HCT116 (cell line): Measurements from ENCODE around the gene TMEM132C. TPM values are rescaled to one million over a fixed set of nuclear protein-coding genes. Genes with fewer than 3 reads are reported as not detected.

Experiments used
- ATAC-seq: fragments of 200-7000 bp; cut with Tn5 transposase; 2 replicates; pipeline ENCODE4 v1.9.1; 2020; ENCODE audit warnings: mild to moderate bottlenecking, moderate library complexity
- BruUV-seq: library from RNA; stranded (reverse); fragments of 400-500 nt; replicated peaks from 2 replicates; lab custom pipeline; 2021; lab: Mats Ljungman, UMichigan
- CTCF ChIA-PET: fragments of 300-600 bp; sonication (Branson Sonifier 250); formaldehyde crosslinking; loops from one replicate; lab custom pipeline; 2021; ENCODE audit warnings: antibody characterized with exemption; lab: Charles Lee
- POLR2A ChIA-PET: fragments of 300-600, 350-600 bp; sonication (Branson Sonifier 250); formaldehyde crosslinking; loops from one replicate; lab custom pipeline; 2021; ENCODE audit warnings: antibody characterized with exemption; lab: Charles Lee
- RAD21 ChIA-PET, 2 experiments: fragments of 300-600 bp; sonication (Branson Sonifier 250); formaldehyde crosslinking; loops; one replicate each; lab custom pipeline; 2023; ENCODE audit warnings: low total read pairs in 2 of 2; ENCODE audit not compliant: uncharacterized antibody in 2 of 2, unreplicated experiment in 2 of 2, low non-redundant PET in 1 of 2; lab: Charles Lee
- DNase-seq: peaks from one replicate; pipeline ENCODE4 v3.0.0-alpha.2; 2010; ENCODE audit warnings: low read depth, low spot score
- H2AFZ ChIP-seq: fragments of 200-600 bp; shearing (Covaris generic), sonication (generic); 2 replicates; pipeline ENCODE4 v1.6.1; 2017; ENCODE audit warnings: low read depth, mixed run types, mixed read lengths, antibody characterized with exemption, low read length; ENCODE audit not compliant: poor library complexity, severe bottlenecking
- H3K27ac ChIP-seq: 2 replicates; pipeline ENCODE4 v1.5.1; 2012; ENCODE audit warnings: low read depth, low read length
- H3K27me3 ChIP-seq: fragments of 200-600 bp; sonication (generic); 2 replicates; pipeline ENCODE4 v1.6.1; 2016; ENCODE audit warnings: mixed run types, low read length, mixed read lengths; ENCODE audit not compliant: insufficient read depth
- H3K36me3 ChIP-seq, 2 experiments: fragments of 200-500 bp in 1 of 2; fragments of 200-600 bp in 1 of 2; sonication (Bioruptor generic) in 1 of 2; sonication (generic) in 1 of 2; 2 replicates each; pipeline versions ENCODE4 v1.5.1 to v1.6.1; 2014 to 2016; ENCODE audit warnings: low read length in 2 of 2, inconsistent platforms in 1 of 2, mixed read lengths in 1 of 2, mixed run types in 1 of 2; ENCODE audit not compliant: insufficient read depth in 2 of 2, control insufficient read depth in 1 of 2
- H3K4me1 ChIP-seq, 2 experiments: fragments of 200-600 bp in 1 of 2; sonication (generic) in 1 of 2; 2 replicates each; pipeline versions ENCODE4 v1.5.1 to v1.6.1; 2012 to 2017; ENCODE audit warnings: low read length in 2 of 2, inconsistent platforms in 1 of 2, mild to moderate bottlenecking in 1 of 2, mixed read lengths in 1 of 2, mixed run types in 1 of 2, moderate library complexity in 1 of 2; ENCODE audit not compliant: insufficient read depth in 2 of 2, control insufficient read depth in 1 of 2
- H3K4me2 ChIP-seq: fragments of 200-600 bp; sonication (generic); 2 replicates; pipeline ENCODE4 v1.6.1; 2017; ENCODE audit warnings: mixed run types, low read length, mixed read lengths
- H3K4me3 ChIP-seq, 2 experiments: fragments of 200-600 bp in 1 of 2; sonication (generic) in 1 of 2; replicated peaks in 1 of 2; 2 replicates each; pipeline ENCODE4 v1.5.1; 2011 to 2016; ENCODE audit warnings: low read length in 2 of 2, control low read depth in 1 of 2, low read depth in 1 of 2, mild to moderate bottlenecking in 1 of 2, mixed read lengths in 1 of 2, mixed run types in 1 of 2
- H3K79me2 ChIP-seq: fragments of 200-600 bp; sonication (generic); 2 replicates; pipeline ENCODE4 v1.6.1; 2017; ENCODE audit warnings: mild to moderate bottlenecking, mixed run types, low read length, moderate library complexity, mixed read lengths; ENCODE audit not compliant: insufficient read depth
- H3K9ac ChIP-seq: fragments of 200-600 bp; sonication (generic); 2 replicates; pipeline ENCODE4 v1.6.1; 2016; ENCODE audit warnings: low read length, mixed read lengths
- H3K9me2 ChIP-seq: fragments of 200-600 bp; sonication (generic), shearing (Covaris generic); 2 replicates; pipeline ENCODE4 v1.6.1; 2017; ENCODE audit warnings: mixed run types, mild to moderate bottlenecking, moderate library complexity; ENCODE audit not compliant: insufficient read depth
- H3K9me3 ChIP-seq, 2 experiments: fragments of 200-500 bp in 1 of 2; fragments of 200-600 bp in 1 of 2; sonication (Bioruptor generic) in 1 of 2; sonication (generic) in 1 of 2; 2 replicates each; pipeline ENCODE4 v1.6.1; 2014 to 2017; ENCODE audit warnings: low read length in 2 of 2, mixed read lengths in 2 of 2, inconsistent platforms in 1 of 2, low read depth in 1 of 2, mild to moderate bottlenecking in 1 of 2, mixed run types in 1 of 2, moderate library complexity in 1 of 2; ENCODE audit not compliant: control insufficient read depth in 1 of 2, insufficient read depth in 1 of 2
- H4K20me1 ChIP-seq: fragments of 200-600 bp; sonication (generic), shearing (Covaris generic); 2 replicates; pipeline ENCODE4 v1.6.1; 2017; ENCODE audit warnings: mixed run types, mild to moderate bottlenecking, moderate library complexity; ENCODE audit not compliant: insufficient read depth
- ATF3 ChIP-seq: IDR thresholded peaks from 2 replicates; pipeline ENCODE4 v1.6.1; 2012
- CTCF ChIP-seq, 3 experiments: fragments of 200-600 bp in 1 of 3; sonication (generic) in 1 of 3; IDR thresholded peaks in 2 of 3; conservative IDR thresholded peaks in 1 of 3; 2 replicates each; pipeline ENCODE4 v1.5.1; 2012 to 2017; ENCODE audit warnings: low read depth in 2 of 3, low read length in 2 of 3, antibody characterized with exemption in 1 of 3, borderline replicate concordance in 1 of 3, control low read depth in 1 of 3, mild to moderate bottlenecking in 1 of 3, mixed read lengths in 1 of 3, mixed run types in 1 of 3, moderate library complexity in 1 of 3; ENCODE audit not compliant: insufficient read depth in 1 of 3
- EZH2 ChIP-seq: fragments of 200-600 bp; sonication (generic); IDR thresholded peaks from 2 replicates; pipeline ENCODE4 v1.6.1; 2017; ENCODE audit warnings: antibody characterized with exemption, mixed run types
- FOSL1 ChIP-seq: IDR thresholded peaks from 2 replicates; pipeline ENCODE4 v1.6.1; 2012; ENCODE audit warnings: low read depth
- ZBTB33 ChIP-seq: IDR thresholded peaks from 2 replicates; pipeline ENCODE4 v1.6.1; 2011; ENCODE audit warnings: mild to moderate bottlenecking, low read length, moderate library complexity; ENCODE audit not compliant: insufficient replicate concordance; ENCODE audit errors: extremely low read depth
- ZFX ChIP-seq: fragments of 450-650 bp; IDR thresholded peaks from 2 replicates; pipeline ENCODE4 v1.6.1; 2017
- intact Hi-C: fragments of 100-400 bp; cut with micrococcal nuclease; formaldehyde crosslinking; loops from 2 replicates; pipeline ENCODE4 v1.10.0; 2022
- total RNA-seq: library from RNA; stranded (reverse); gene quantifications from one replicate; pipeline ENCODE4 v1.2.1, GENCODE V29; 2021; ENCODE audit not compliant: unreplicated experiment

TMEM132C gene
- total RNA-seq, 1 experiment from 2014 or later = not detected

GRCh38 chr12:128592220-128592744 is 325.3 kb downstream of the TMEM132C start:
- no peak overlapping the region for H2AFZ ChIP-seq
- intact Hi-C loops = no loop called here
- H3K9me2 ChIP-seq = no peaks in the 10 kb centered on the region
- H3K79me2 ChIP-seq = no peaks in the 10 kb centered on the region
- no peak overlapping the region for H3K4me3 ChIP-seq
- ChIA-PET POLR2A (no interaction called here), CTCF (no interaction called here), RAD21 (no interaction called here)
- no peak overlapping the region for H3K27ac ChIP-seq
- H3K4me2 ChIP-seq = no peak overlapping the region
- TF ChIP-seq EZH2 (no peak), ZBTB33 (no peak), ZFX (no peak), CTCF (IDR thresholded peaks at IDR 0.05 in 2 of 3, conservative IDR thresholded peaks at IDR 0.05 in 1 of 3; ENCODE audit: borderline replicate concordance in 1 of 3, insufficient read depth in 1 of 3, low read depth in 2 of 3, low read length in 2 of 3) (no peak), ATF3 (no peak), FOSL1 (no peak)
- no peaks in the 10 kb centered on the region for H3K4me1 ChIP-seq
- ATAC-seq = no peak
- no TSS peak for BruUV-seq
- peaks cover 0 to 10% of the 10 kb centered on the region in 2 experiments; a peak in 2 of 4 replicates for H3K9me3 ChIP-seq
- no peaks in the 10 kb centered on the region for H4K20me1 ChIP-seq
- no peak overlapping the region for H3K9ac ChIP-seq
- H3K36me3 ChIP-seq = no peaks in the 10 kb centered on the region
- no peaks in the 10 kb centered on the region for H3K27me3 ChIP-seq
- DNase-seq = no peak
